LNCaP clone FGC (cell line): ENCODE results near the gene PI4KA.
"Not testable (repeated sequence)": the region's sequence is repeated elsewhere in the genome, so short reads cannot be mapped to it uniquely, and the experiment has no call there.

Source experiments
- DNase-seq: peaks from one replicate; pipeline ENCODE4 v3.0.0-alpha.2; 2011; ENCODE audit warnings: low read depth
- H3K4me3 ChIP-seq: 2 replicates; pipeline ENCODE4 v1.5.1; 2011; ENCODE audit warnings: mild to moderate bottlenecking, low read depth, low read length, control low read depth
- TF ChIP-seq, protein P1 (sequence below): IDR thresholded peaks from 2 replicates; pipeline ENCODE4 v1.5.1; 2012; ENCODE audit warnings: mild to moderate bottlenecking; ENCODE audit not compliant: control insufficient read depth, insufficient read depth; ENCODE audit errors: extremely low read depth

Gene PI4KA

GRCh38 chr22:20858615-20859416, at the start of gene PI4KA, which contains the start of gene SNAP29:
TSS of gene PI4KA (minus strand) at chr22:20858811. CDS start at chr22:20858725, 86 bp downstream.
TSS of gene SNAP29 (plus strand) at chr22:20859007. CDS start at chr22:20859111, 104 bp downstream.
- peak; percentile 91 for DNase-seq
- H3K4me3 ChIP-seq: peak within 1 kb of the TSS; percentile 87
- TF ChIP-seq, protein P1, sequence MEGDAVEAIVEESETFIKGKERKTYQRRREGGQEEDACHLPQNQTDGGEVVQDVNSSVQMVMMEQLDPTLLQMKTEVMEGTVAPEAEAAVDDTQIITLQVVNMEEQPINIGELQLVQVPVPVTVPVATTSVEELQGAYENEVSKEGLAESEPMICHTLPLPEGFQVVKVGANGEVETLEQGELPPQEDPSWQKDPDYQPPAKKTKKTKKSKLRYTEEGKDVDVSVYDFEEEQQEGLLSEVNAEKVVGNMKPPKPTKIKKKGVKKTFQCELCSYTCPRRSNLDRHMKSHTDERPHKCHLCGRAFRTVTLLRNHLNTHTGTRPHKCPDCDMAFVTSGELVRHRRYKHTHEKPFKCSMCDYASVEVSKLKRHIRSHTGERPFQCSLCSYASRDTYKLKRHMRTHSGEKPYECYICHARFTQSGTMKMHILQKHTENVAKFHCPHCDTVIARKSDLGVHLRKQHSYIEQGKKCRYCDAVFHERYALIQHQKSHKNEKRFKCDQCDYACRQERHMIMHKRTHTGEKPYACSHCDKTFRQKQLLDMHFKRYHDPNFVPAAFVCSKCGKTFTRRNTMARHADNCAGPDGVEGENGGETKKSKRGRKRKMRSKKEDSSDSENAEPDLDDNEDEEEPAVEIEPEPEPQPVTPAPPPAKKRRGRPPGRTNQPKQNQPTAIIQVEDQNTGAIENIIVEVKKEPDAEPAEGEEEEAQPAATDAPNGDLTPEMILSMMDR: no peak

- no peak overlapping the region for H3K4me3 ChIP-seq
- TF ChIP-seq, protein P1: no peak
- DNase-seq: no peak
Observed at GRCh38 chr22:20906387-20906767, 47.8 kb upstream of the PI4KA start.

DNA sequence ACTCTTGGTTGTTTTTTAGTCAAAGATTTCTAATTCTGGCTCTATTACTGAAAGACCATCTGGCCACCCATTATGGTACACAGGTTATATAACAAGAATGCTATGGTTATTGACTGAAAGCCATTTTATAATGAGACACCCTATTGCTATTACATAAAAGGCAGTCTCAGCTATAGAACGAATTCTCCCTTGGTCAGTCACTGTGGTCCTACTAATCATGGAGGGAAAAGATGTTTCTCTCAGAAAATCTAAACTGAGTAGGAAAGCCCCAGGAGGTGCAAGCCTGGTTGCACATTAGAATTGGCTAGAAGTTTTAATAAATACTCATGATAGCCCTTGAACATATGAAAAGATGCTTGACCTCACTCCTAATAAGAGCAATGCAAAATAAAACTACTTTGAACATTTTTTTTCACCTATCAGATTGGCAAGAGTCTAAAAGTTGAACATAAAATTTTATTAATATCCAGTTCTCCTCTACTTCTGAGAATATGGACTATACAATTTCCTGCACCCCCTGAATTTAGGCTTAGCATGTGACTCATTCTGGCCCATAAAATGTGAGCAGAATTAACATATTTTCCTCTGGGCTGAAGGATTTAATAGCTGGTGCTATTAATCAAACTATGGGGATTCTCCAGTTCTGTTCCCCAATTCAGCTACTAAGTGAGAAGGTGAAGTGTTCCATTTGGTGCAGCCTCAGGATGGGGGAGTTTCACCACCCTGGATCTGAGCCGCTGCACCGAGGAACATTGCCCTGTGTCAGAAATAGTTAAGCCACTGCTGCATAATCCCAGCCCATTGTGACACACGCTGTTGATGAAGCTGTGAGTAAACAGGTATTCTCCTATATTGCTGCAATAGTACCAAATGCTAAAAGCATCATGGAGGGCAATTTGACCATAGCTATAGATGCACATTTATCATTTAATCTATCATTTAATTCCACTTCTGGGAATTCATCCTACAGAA, 47.1 kb upstream of the PI4KA start:
- H3K4me3 ChIP-seq: no peak overlapping the region
- TF ChIP-seq, protein P1: no peak
- no peak for DNase-seq

DNA sequence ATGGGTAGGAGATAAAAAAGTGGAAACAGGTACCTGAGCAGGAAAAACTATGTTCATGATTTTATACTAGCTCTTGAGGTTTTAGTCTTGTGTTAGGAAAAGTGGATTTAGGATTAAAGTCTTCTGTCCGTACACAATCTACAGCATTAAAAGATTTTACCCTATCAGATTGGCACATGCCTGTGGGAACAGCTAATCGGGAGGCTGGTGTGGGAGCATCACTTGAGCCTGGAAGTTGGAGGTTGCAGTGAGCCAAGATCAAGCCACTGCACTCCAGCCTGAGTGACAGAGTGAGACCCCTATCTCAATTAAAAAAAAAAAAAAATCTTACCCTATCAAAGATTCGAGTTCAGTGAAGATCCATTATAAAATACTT, 46.4 kb upstream of the PI4KA start:
- no peak for DNase-seq
- TF ChIP-seq, protein P1: no peak
- H3K4me3 ChIP-seq: no peak overlapping the region

- no peak overlapping the region for H3K4me3 ChIP-seq
- DNase-seq: no peak
- TF ChIP-seq, protein P1: no peak
Observed at GRCh38 chr22:20904008-20904979, 45.7 kb upstream of the PI4KA start.

- TF ChIP-seq, protein P1: no peak
Observed at GRCh38 chr22:20903093-20903492, 44.5 kb upstream of the PI4KA start.

DNA sequence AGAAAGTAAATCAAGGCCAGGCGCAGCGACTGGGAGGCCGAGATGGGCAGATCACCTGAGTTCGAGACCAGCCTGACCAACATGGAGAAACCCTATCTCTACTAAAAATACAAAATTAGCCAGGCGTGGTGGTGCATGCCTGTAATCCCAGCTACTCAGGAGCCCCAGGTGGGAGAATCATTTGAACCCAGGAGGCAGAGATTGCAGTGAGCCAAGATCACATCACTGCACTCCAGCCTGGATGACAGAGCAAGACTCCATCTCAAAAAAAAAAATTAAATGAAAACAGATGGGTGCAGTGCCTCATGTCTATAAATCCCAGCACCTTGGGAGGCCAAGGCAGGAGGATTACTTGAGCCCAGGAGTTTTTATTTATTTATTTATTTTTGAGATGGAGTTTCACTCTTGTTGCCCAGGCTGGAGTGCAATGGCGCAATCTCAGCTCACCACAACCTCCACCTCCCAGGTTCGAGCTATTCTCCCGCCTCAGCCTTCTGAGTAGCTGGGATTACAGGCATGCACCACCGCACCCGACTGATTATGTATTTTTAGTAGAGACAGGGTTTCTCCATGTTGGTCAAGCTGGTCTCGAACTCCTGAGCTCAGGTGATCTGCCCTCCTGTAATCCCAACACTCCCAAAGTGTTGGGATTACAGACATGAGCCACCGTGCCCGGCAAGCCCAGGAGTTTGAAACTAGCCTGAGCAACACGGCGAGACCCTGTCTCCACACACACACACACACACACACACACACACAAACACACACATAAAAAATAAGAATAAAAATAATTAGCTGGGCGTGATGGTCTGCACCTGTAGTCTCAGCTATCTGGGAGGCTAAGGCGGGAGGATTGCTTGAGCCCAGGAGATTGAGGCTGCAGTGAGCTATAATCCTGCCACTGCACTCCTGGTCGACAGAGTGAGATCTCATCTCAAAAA, 42.8 kb upstream of the PI4KA start:
- H3K4me3 ChIP-seq, DNase-seq: not testable (repeated sequence)

More at GRCh38 chr22:20903093-20903492, 44.5 kb upstream of the PI4KA start:
- H3K4me3 ChIP-seq: no peak overlapping the region
- DNase-seq: no peak
